Kidney tubule cell (primary cell): ENCODE measurements around the gene RNF214.
"Not testable (repeated sequence)": the region's sequence is repeated elsewhere in the genome, so short reads cannot be mapped to it uniquely, and the experiment has no call there.

ENCODE experiments used
- DNase-seq: peaks from one replicate; pipeline ENCODE4 v3.0.0-alpha.2; 2018; ENCODE audit warnings: low spot score

The RNF214 gene

GRCh38 chr11:117197516-117198456, 34.7 kb upstream of the RNF214 start:
- DNase-seq: no peak

- DNase-seq: no peak
Measured at GRCh38 chr11:117198613-117199012, 33.9 kb upstream of the RNF214 start.

GRCh38 chr11:117199053-117199915, 33.2 kb upstream of the RNF214 start, which contains the start of gene TAGLN:
Gene TAGLN (plus strand): TSS chr11:117199370. CDS start chr11:117203014, 3,644 bp downstream.
- DNase-seq: peak; percentile 56

- DNase-seq: no peak
Measured at GRCh38 chr11:117199916-117200812, 32.3 kb upstream of the RNF214 start.

- DNase-seq: no peak
Measured at GRCh38 chr11:117200813-117201657, 31.4 kb upstream of the RNF214 start.

GRCh38 chr11:117201658-117202305, 30.7 kb upstream of the RNF214 start:
- no peak for DNase-seq

GRCh38 chr11:117202386-117203068, 29.9 kb upstream of the RNF214 start:
- DNase-seq: no peak

GRCh38 chr11:117203069-117203407, 29.4 kb upstream of the RNF214 start:
- no peak for DNase-seq

GRCh38 chr11:117204283-117205080, 28.0 kb upstream of the RNF214 start:
- no peak for DNase-seq

- DNase-seq: no peak
Measured at GRCh38 chr11:117205211-117205818, 27.2 kb upstream of the RNF214 start.

GRCh38 chr11:117206111-117206510, 26.4 kb upstream of the RNF214 start:
- DNase-seq: not testable (repeated sequence)

- DNase-seq: not testable (repeated sequence)
Measured at GRCh38 chr11:117206859-117207258, 25.6 kb upstream of the RNF214 start.

- DNase-seq: not testable (repeated sequence)
Measured at GRCh38 chr11:117207481-117207880, 25.0 kb upstream of the RNF214 start.

GRCh38 chr11:117208710-117209109, 23.8 kb upstream of the RNF214 start:
- not testable (repeated sequence) for DNase-seq

- DNase-seq: not testable (repeated sequence)
Measured at GRCh38 chr11:117209351-117210125, 22.9 kb upstream of the RNF214 start.

- DNase-seq: no peak
Measured at GRCh38 chr11:117210620-117211019, 21.9 kb upstream of the RNF214 start.

GRCh38 chr11:117212697-117213355, 19.6 kb upstream of the RNF214 start:
- no peak for DNase-seq
